Kidney epithelial cell (primary cell): Measurements from ENCODE around the gene LHCGR. TPM values are rescaled to one million over a fixed set of nuclear protein-coding genes. Genes with fewer than 3 reads are reported as not detected.
"Not testable (repeated sequence)": the region's sequence is repeated elsewhere in the genome, so short reads cannot be mapped to it uniquely, and the experiment has no call there.

ENCODE experiments used
- DNase-seq: peaks from one replicate; pipeline ENCODE4 v3.0.0-alpha.2; 2010; ENCODE audit warnings: low read depth
- H3K27me3 ChIP-seq: 2 replicates; pipeline ENCODE4 v1.6.0; 2011; ENCODE audit warnings: low read length; ENCODE audit not compliant: control insufficient read depth, insufficient read depth
- H3K36me3 ChIP-seq: 2 replicates; pipeline ENCODE4 v1.5.1; 2011; ENCODE audit warnings: low read length; ENCODE audit not compliant: control insufficient read depth, insufficient read depth
- H3K4me3 ChIP-seq: 2 replicates; pipeline ENCODE4 v1.5.1; 2011; ENCODE audit warnings: low read depth, mild to moderate bottlenecking, control low read depth, low read length
- CTCF ChIP-seq: IDR thresholded peaks from 2 replicates; pipeline ENCODE4 v1.5.1; 2011; ENCODE audit warnings: mild to moderate bottlenecking, moderate library complexity, low read length, control low read depth, inconsistent platforms; ENCODE audit not compliant: insufficient read depth, poor library complexity, severe bottlenecking
- total RNA-seq: library from RNA; depleted of rRNA; stranded (reverse); fragments of >200 nt; gene quantifications from 2 replicates; pipeline ENCODE4 v1.2.3, GENCODE V29; 2015

The LHCGR gene
- total RNA-seq, 1 donor from 2014 or later, result not detected

- no peaks in the 10 kb centered on the region for H3K36me3 ChIP-seq
- peaks cover 13% of the 10 kb centered on the region for H3K27me3 ChIP-seq
- H3K4me3 ChIP-seq, result no peak overlapping the region
- no peak for TF ChIP-seq CTCF
- DNase-seq, result no peak
These were observed 650 bp downstream of the LHCGR start for GRCh38 chr2:48754874-48755273.

- no peak for DNase-seq
- Histone ChIP-seq H3K36me3 (no peaks in the 10 kb centered on the region), H3K27me3 (peaks cover 13% of the 10 kb centered on the region), H3K4me3 (no peak overlapping the region)
- TF ChIP-seq CTCF, result no peak
These were observed 2.3 kb downstream of the LHCGR start for GRCh38 chr2:48753228-48753627.

GRCh38 chr2:48750128-48750739 is 5.3 kb downstream of the LHCGR start:
- Histone ChIP-seq H3K4me3 (no peak overlapping the region), H3K36me3 (no peaks in the 10 kb centered on the region), H3K27me3 (peaks cover 6% of the 10 kb centered on the region)
- DNase-seq, result no peak
- TF ChIP-seq CTCF, result no peak

GRCh38 chr2:48749291-48750127 is 6.0 kb downstream of the LHCGR start:
- no peaks in the 10 kb centered on the region for H3K27me3 ChIP-seq
- DNase-seq, result no peak
- no peak overlapping the region for H3K4me3 ChIP-seq
- H3K36me3 ChIP-seq, result no peaks in the 10 kb centered on the region
- TF ChIP-seq CTCF, result no peak

- no peak for DNase-seq
- no peak for TF ChIP-seq CTCF
- Histone ChIP-seq H3K4me3 (no peak overlapping the region), H3K27me3 (no peaks in the 10 kb centered on the region), H3K36me3 (no peaks in the 10 kb centered on the region)
These were observed 8.2 kb downstream of the LHCGR start for GRCh38 chr2:48747319-48747718.

- H3K36me3 ChIP-seq, H3K4me3 ChIP-seq, H3K27me3 ChIP-seq, DNase-seq: not testable (repeated sequence)
These were observed 16.3 kb downstream of the LHCGR start for GRCh38 chr2:48739236-48739635.
